ENCODE measurements around the gene YIF1A.
A peak's percentile ranks its signal among the peaks of the same experiment; 100 is the strongest.
"Not testable (repeated sequence)": the region's sequence is repeated elsewhere in the genome, so short reads cannot be mapped to it uniquely, and the experiment has no call there.

Gene YIF1A

GRCh38 chr11:66325263-66325671 lies 36.3 kb upstream of the YIF1A start:
- DNase-seq = no peak

GRCh38 chr11:66324664-66325063 lies 35.7 kb upstream of the YIF1A start:
- no peak for DNase-seq

GRCh38 chr11:66323684-66324083 lies 34.7 kb upstream of the YIF1A start:
- DNase-seq = no peak

- DNase-seq = no peak
These were observed 33.9 kb upstream of the YIF1A start for GRCh38 chr11:66322732-66323427.

- no peak for DNase-seq
These were observed 32.7 kb upstream of the YIF1A start for GRCh38 chr11:66321606-66322005.

- not testable (repeated sequence) for DNase-seq
These were observed 31.8 kb upstream of the YIF1A start for GRCh38 chr11:66320748-66321147.

GRCh38 chr11:66320289-66320688 lies 31.3 kb upstream of the YIF1A start:
- not testable (repeated sequence) for DNase-seq

GRCh38 chr11:66318600-66318970 lies 29.6 kb upstream of the YIF1A start:
- no peak for DNase-seq

GRCh38 chr11:66317723-66318599 lies 29.0 kb upstream of the YIF1A start:
- DNase-seq = no peak

GRCh38 chr11:66317322-66317722 lies 28.4 kb upstream of the YIF1A start:
- no peak for DNase-seq

- DNase-seq = no peak
These were observed 27.9 kb upstream of the YIF1A start, which contains the start of gene CD248 for GRCh38 chr11:66316849-66317251. Gene CD248 (minus strand): TSS chr11:66317044. CDS start chr11:66317027, 17 bp downstream.

GRCh38 chr11:66315921-66316811 lies 27.2 kb upstream of the YIF1A start:
- no peak for DNase-seq

GRCh38 chr11:66315498-66315885 lies 26.5 kb upstream of the YIF1A start:
- DNase-seq = no peak

- no peak for DNase-seq
These were observed 25.9 kb upstream of the YIF1A start for GRCh38 chr11:66314561-66315497.

- no peak for DNase-seq
These were observed 25.2 kb upstream of the YIF1A start for GRCh38 chr11:66314186-66314501.

GRCh38 chr11:66313321-66314185 lies 24.6 kb upstream of the YIF1A start:
- no peak for DNase-seq

GRCh38 chr11:66312549-66313320 lies 23.8 kb upstream of the YIF1A start:
- DNase-seq = peak; percentile 80

- peak; percentile 83 for DNase-seq
These were observed 23.1 kb upstream of the YIF1A start for GRCh38 chr11:66311965-66312548.

GRCh38 chr11:66311470-66311964 lies 22.6 kb upstream of the YIF1A start:
- no peak for DNase-seq

Measured in DMS79 (cell line).